GM19328 (cell line): ENCODE data around the gene SFTPB.
A peak's percentile ranks its signal among the peaks of the same experiment; 100 is the strongest.
"Not testable (repeated sequence)": the region's sequence is repeated elsewhere in the genome, so short reads cannot be mapped to it uniquely, and the experiment has no call there.

Source experiments
- ATAC-seq: cut with Tn5 transposase; IDR thresholded peaks from one replicate; pipeline ENCODE4 v1.9.1; 2021; ENCODE audit warnings: mild to moderate bottlenecking, moderate library complexity; ENCODE audit not compliant: unreplicated experiment

The SFTPB gene

GRCh38 chr2:85614757-85615156 lies 53.2 kb downstream of the SFTPB start:
- ATAC-seq = not testable (repeated sequence)

- ATAC-seq = no peak
Observed at GRCh38 chr2:85613717-85614515, 54.1 kb downstream of the SFTPB start.

- ATAC-seq = peak; percentile 68
Observed at GRCh38 chr2:85611705-85612587, 56.1 kb downstream of the SFTPB start, which contains the start of gene C2orf68. Gene C2orf68 (minus strand): TSS chr2:85612066. CDS start chr2:85611984, 82 bp downstream.

GRCh38 chr2:85611217-85611704 lies 56.7 kb downstream of the SFTPB start:
- no peak for ATAC-seq
